Muscle of leg (tissue), 11 donors: ENCODE data around the gene CABLES2. TPM values are rescaled to one million over a fixed set of nuclear protein-coding genes. Genes with fewer than 3 reads are reported as not detected.
A peak's percentile ranks its signal among the peaks of the same experiment; 100 is the strongest.

Source experiments
- DNase-seq: peaks from one replicate; pipeline ENCODE4 v3.0.0; 2013
- H3K27ac ChIP-seq: one replicate; pipeline ENCODE4 v1.5.1; 2013; ENCODE audit warnings: mild to moderate bottlenecking, low read length, control low read depth
- H3K27me3 ChIP-seq: one replicate; pipeline ENCODE4 v1.6.1; 2013; ENCODE audit warnings: low read length; ENCODE audit not compliant: control insufficient read depth, insufficient read depth
- H3K36me3 ChIP-seq: one replicate; pipeline ENCODE4 v1.6.1; 2013; ENCODE audit warnings: low read length; ENCODE audit not compliant: control insufficient read depth, insufficient read depth
- H3K4me1 ChIP-seq: one replicate; pipeline ENCODE4 v1.6.1; 2013; ENCODE audit warnings: low read length; ENCODE audit not compliant: control insufficient read depth, insufficient read depth
- H3K4me3 ChIP-seq: one replicate; pipeline ENCODE4 v1.5.1; 2013; ENCODE audit warnings: low read length, control low read depth
- H3K9me3 ChIP-seq: replicated peaks from 2 replicates; pipeline ENCODE4 v1.6.1; 2013; ENCODE audit warnings: low read depth, low read length; ENCODE audit not compliant: control insufficient read depth
- WGBS: methylation state at CpG from one replicate; pipeline ENCODE4 v1.1.5; 2013; ENCODE audit warnings: missing lambda C conversion rate; ENCODE audit not compliant: insufficient coverage; 5-methylcytosine and 5-hydroxymethylcytosine counted together
- polyA plus RNA-seq, 8 donors: library from polyadenylated mRNA; unstranded; fragments of 120-200 nt; gene quantifications; one replicate each; pipeline versions ENCODE4 v1.2.1 to v1.2.3, GENCODE V29; 2013; ENCODE audit warnings: inconsistent platforms in 1 of 8, low replicate concordance in 1 of 8; ENCODE audit not compliant: insufficient read length in 8 of 8, insufficient read depth in 1 of 8
- total RNA-seq: library from RNA; stranded (reverse); fragments of 120-200 nt; gene quantifications from one replicate; pipeline ENCODE4 v1.2.4, GENCODE V29; 2013

The CABLES2 gene
- total and polyA plus RNA-seq, 9 donors: 2.0 to 8.2 (median 5.7) TPM

GRCh38 chr20:62370115-62370806 lies 36.8 kb downstream of the CABLES2 start:
- no peak overlapping the region for H3K4me3 ChIP-seq
- no peaks in the 10 kb centered on the region for H3K9me3 ChIP-seq
- WGBS: 49% methylated on average over 15 of the region's 19 CpGs
- H3K27ac ChIP-seq: peak overlapping the region; percentile 17
- H3K27me3 ChIP-seq: peaks cover 22% of the 10 kb centered on the region
- no peaks in the 10 kb centered on the region for H3K36me3 ChIP-seq
- no peak for DNase-seq
- H3K4me1 ChIP-seq: peaks cover 72% of the 10 kb centered on the region

DNA sequence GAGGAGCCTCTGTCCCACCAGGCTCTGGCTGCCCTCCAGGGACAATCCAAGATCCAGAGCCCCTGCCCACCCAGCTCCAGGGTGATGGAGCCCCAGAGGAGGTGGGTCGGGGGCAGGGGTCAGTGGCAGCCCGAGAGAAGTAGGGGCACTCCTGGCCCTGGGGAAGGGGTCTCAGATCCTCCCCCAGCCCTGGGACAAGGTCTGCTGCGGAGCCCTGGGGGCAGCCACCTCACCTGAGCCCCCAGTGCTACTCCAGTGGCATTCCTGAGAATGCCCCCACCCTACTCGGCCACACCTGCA lies 37.3 kb downstream of the CABLES2 start:
- no peaks in the 10 kb centered on the region for H3K9me3 ChIP-seq
- no peaks in the 10 kb centered on the region for H3K36me3 ChIP-seq
- peaks cover 22% of the 10 kb centered on the region for H3K27me3 ChIP-seq
- DNase-seq: no peak
- H3K27ac ChIP-seq: no peak overlapping the region
- H3K4me1 ChIP-seq: peaks cover 72% of the 10 kb centered on the region
- WGBS: 34% methylated on average over 3 of the region's 4 CpGs
- H3K4me3 ChIP-seq: no peak overlapping the region

DNA sequence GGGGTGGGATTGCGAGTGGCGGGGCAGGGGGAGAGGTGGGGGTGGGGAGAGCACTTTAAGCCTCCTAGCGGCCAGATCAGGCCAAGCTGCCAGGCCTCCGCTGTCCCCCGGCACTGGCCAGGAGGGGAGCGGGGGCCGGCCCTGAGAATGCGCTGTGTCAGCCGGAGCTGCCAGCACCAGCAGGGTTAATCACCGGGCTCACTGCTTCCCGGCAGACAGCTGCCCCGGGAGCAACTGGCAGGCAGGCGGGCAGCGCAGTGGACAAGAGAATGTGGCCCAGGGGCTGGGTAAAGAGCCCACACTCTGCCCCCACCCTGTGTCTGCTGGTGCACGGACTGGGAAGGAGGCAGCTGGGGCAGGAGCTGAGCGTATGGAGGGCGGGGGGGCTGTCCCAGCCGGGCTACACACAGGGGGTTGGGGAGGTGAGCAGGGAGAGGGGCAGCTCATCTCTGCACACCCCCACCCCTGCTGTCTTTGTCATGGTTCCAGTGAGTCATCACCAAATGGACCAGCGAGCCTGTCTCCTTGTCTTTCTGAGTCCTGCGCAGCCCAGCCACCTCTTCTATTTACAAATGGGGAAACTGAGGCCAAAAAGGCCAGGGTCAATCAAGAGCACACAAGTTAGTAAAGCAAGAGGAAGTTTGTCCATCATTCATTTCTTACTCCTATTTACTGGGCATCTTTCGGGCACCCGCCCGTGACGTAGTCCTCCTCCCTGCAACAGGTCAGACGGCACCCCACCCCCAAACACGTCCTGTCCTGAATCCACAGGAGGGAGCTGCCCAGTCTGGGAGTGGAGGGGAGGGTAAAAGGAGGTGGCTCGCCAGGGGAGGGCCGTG lies 37.9 kb downstream of the CABLES2 start:
- WGBS: 4% methylated on average over 16 of the region's 28 CpGs
- H3K4me3 ChIP-seq: peak overlapping the region; percentile 19
- H3K9me3 ChIP-seq: no peaks in the 10 kb centered on the region
- peak overlapping the region; percentile 81 for H3K27ac ChIP-seq
- no peaks in the 10 kb centered on the region for H3K36me3 ChIP-seq
- H3K27me3 ChIP-seq: peaks cover 22% of the 10 kb centered on the region
- peak; percentile 87 for DNase-seq
- H3K4me1 ChIP-seq: peaks cover 72% of the 10 kb centered on the region

GRCh38 chr20:62368392-62368975 lies 38.6 kb downstream of the CABLES2 start:
- DNase-seq: no peak
- peaks cover 76% of the 10 kb centered on the region for H3K4me1 ChIP-seq
- 0% methylated on average over 7 of the region's 15 CpGs for WGBS
- H3K27ac ChIP-seq: peak overlapping the region; percentile 81
- H3K9me3 ChIP-seq: no peaks in the 10 kb centered on the region
- peak overlapping the region; percentile 19 for H3K4me3 ChIP-seq
- H3K36me3 ChIP-seq: no peaks in the 10 kb centered on the region
- H3K27me3 ChIP-seq: peaks cover 22% of the 10 kb centered on the region

DNA sequence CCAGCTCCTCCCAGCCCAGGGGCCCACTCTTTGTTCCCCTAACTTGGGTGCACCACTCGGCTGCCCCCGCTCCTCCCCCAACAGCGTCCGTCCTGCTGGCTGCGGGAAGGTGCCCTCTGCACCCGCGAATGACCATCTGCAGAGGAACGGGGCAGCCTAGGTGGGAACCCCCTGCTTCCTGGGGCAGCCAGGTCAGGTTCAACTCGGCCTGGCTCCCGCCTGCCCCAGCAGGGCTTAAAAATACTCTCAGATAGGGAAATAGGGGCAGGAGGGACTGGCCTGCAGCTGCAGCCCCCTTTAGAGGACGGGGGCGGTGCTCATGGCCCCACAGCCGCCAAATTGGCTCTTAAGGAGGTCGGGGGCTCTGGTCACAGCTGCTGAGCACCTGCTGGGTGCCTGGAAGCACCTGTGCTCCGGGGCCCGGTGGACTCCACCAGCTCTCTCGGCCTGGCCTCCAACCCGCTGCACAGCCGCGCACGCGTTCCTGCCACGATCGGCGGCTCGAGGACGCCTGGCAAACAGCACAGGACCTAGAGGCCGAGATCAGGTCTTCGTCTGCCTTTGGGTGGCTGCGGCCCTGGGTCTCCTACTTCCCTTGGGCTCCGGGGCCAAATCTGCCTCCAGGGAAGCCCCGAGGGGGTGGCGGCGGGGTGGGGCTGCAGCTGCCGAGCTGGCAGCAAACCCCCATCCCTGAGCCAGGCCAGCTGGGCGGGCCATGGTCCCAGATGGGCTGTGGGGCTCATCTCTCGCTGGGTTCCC lies 39.3 kb downstream of the CABLES2 start:
- peak overlapping the region; percentile 81 for H3K27ac ChIP-seq
- H3K4me3 ChIP-seq: peak overlapping the region; percentile 30
- H3K9me3 ChIP-seq: no peaks in the 10 kb centered on the region
- under 1% methylated on average over 37 of the region's 37 CpGs for WGBS
- H3K36me3 ChIP-seq: no peaks in the 10 kb centered on the region
- peaks cover 22% of the 10 kb centered on the region for H3K27me3 ChIP-seq
- peak; percentile 68 for DNase-seq
- H3K4me1 ChIP-seq: peaks cover 83% of the 10 kb centered on the region

DNA sequence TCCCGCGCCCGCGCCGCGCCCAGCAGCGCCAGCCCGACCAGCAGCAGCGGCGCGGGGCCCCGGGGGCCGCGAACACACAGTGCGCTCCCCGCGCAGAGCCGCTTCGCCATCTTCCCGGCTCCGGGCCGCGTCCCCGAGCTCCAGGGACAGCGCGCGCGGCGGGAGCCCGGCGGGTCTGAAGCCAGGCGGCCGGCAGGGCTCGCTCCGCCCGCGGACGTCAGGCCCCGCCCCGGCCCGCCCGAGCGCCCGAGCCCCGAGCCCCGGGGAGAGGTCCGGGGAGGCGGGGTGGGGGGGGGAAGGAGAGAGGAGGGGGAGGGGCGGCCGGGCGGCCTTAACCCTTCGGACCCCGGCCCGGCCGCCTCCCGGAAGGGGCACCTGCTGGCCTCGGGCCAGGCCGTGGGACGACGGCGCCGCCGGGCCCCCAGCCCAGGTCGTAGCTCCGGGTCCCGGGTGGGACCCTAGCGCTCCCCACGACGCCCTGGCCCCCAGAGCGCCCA lies 39.9 kb downstream of the CABLES2 start, which contains the start of gene LAMA5:
LAMA5 (minus strand) TSS at position 177 of the 497 bp plus-strand sequence; CDS start at position 110, 67 bp downstream.
- Histone ChIP-seq H3K27ac (peak within 1 kb of the TSS; percentile 81), H3K9me3 (no peaks in the 10 kb centered on the region), H3K27me3 (peaks cover 22% of the 10 kb centered on the region), H3K4me3 (peak within 1 kb of the TSS; percentile 72), H3K36me3 (no peaks in the 10 kb centered on the region), H3K4me1 (peaks cover 89% of the 10 kb centered on the region)
- WGBS: under 1% methylated on average over 54 of the region's 70 CpGs
- peak; percentile 59 for DNase-seq

DNA sequence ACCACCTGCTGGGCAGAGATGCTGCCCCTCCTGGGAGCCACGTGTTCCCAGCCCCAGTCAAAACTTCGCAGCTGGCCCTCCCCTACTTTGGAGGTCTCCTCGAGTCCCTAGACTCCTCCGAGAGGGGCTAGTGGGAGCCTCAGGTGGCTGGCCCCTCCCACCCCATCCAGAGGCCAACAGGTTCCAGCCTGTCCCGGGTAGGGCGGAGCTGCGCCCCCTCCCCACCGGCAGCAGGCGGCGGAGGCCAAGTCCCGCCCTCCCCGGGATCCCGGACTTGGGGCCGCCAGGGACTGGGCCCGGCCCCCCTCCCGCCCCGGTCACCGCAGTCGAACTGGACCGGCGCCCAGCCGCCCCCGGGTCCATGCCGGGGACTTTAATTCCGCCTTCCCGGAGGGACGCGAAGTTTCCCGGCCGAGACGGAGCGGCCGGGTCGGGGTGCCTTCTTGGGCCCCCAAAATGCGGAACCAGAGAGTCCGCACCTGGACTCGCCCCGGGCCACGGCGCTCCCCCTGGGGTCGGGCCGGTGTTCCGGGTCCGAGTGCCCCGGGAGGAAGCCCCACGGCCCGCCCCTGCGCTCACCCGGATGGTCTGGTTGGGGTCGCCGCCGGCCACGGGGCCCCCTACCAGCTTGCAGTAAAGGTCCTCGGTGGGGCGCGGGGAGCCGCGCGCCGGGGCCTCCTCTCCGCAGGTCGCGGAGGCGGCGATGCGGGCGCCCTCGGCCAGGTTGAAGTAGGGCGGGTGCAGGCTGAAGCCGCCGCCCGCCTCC lies 40.5 kb downstream of the CABLES2 start:
- Histone ChIP-seq H3K27me3 (peaks cover 22% of the 10 kb centered on the region), H3K4me3 (peak overlapping the region; percentile 72), H3K27ac (peak overlapping the region; percentile 7), H3K9me3 (no peaks in the 10 kb centered on the region), H3K4me1 (peaks cover 94% of the 10 kb centered on the region), H3K36me3 (no peaks in the 10 kb centered on the region)
- peak; percentile 43 for DNase-seq
- under 1% methylated on average over 72 of the region's 72 CpGs for WGBS

GRCh38 chr20:62365814-62366369 lies 41.2 kb downstream of the CABLES2 start:
- H3K27ac ChIP-seq: peak overlapping the region; percentile 35
- 18% methylated on average over 5 of the region's 10 CpGs for WGBS
- peaks cover 22% of the 10 kb centered on the region for H3K27me3 ChIP-seq
- H3K9me3 ChIP-seq: no peaks in the 10 kb centered on the region
- H3K36me3 ChIP-seq: no peaks in the 10 kb centered on the region
- peak; percentile 21 for DNase-seq
- peak overlapping the region; percentile 72 for H3K4me3 ChIP-seq
- H3K4me1 ChIP-seq: peaks cover 94% of the 10 kb centered on the region
